Endodermal cell (in vitro differentiated cells): ENCODE data around the gene SPNS3. TPM values are rescaled to one million over a fixed set of nuclear protein-coding genes. Genes with fewer than 3 reads are reported as not detected.
A peak's percentile ranks its signal among the peaks of the same experiment; 100 is the strongest.

Experiments used
- DNase-seq: peaks from one replicate; pipeline ENCODE4 v3.0.0-alpha.2; 2017
- H3K27ac ChIP-seq: 2 replicates; pipeline ENCODE4 v1.5.1; 2013; ENCODE audit warnings: mild to moderate bottlenecking, low read depth, low read length, moderate library complexity
- H3K27me3 ChIP-seq: 2 replicates; pipeline ENCODE4 v1.6.1; 2013; ENCODE audit warnings: mild to moderate bottlenecking, low read length, moderate library complexity; ENCODE audit not compliant: insufficient read depth, control insufficient read depth, poor library complexity, severe bottlenecking
- H3K36me3 ChIP-seq: 2 replicates; pipeline ENCODE4 v1.7.0; 2013; ENCODE audit warnings: mild to moderate bottlenecking, low read length, moderate library complexity; ENCODE audit not compliant: control insufficient read depth, insufficient read depth
- H3K4me1 ChIP-seq: one replicate; pipeline ENCODE4 v1.7.0; 2013; ENCODE audit warnings: low read length; ENCODE audit not compliant: control insufficient read depth, insufficient read depth
- H3K4me3 ChIP-seq: 2 replicates; pipeline ENCODE4 v1.5.1; 2013; ENCODE audit warnings: mild to moderate bottlenecking, low read length, moderate library complexity
- H3K9ac ChIP-seq: 2 replicates; pipeline ENCODE4 v1.6.1; 2013; ENCODE audit warnings: mild to moderate bottlenecking, low read length, moderate library complexity; ENCODE audit not compliant: poor library complexity, severe bottlenecking; ENCODE audit errors: extremely low read depth
- H3K9me3 ChIP-seq: 2 replicates; pipeline ENCODE4 v1.6.1; 2013; ENCODE audit warnings: mild to moderate bottlenecking, low read length, moderate library complexity; ENCODE audit not compliant: control insufficient read depth
- H3K27ac Mint-ChIP-seq: 2 replicates; pipeline ENCODE4 v1.8.0; 2020; ENCODE audit warnings: mixed read lengths
- H3K27me3 Mint-ChIP-seq: 2 replicates; pipeline ENCODE4 v1.8.0; 2021; ENCODE audit warnings: mild to moderate bottlenecking, mixed read lengths; ENCODE audit not compliant: insufficient read depth
- H3K36me3 Mint-ChIP-seq: 2 replicates; pipeline ENCODE4 v1.8.0; 2020; ENCODE audit warnings: low read depth, mixed read lengths
- H3K4me1 Mint-ChIP-seq: 2 replicates; pipeline ENCODE4 v1.8.0; 2020; ENCODE audit warnings: mixed read lengths
- H3K4me3 Mint-ChIP-seq: 2 replicates; pipeline ENCODE4 v1.8.0; 2020; ENCODE audit warnings: mild to moderate bottlenecking, moderate library complexity, mixed read lengths
- H3K9me3 Mint-ChIP-seq: 2 replicates; pipeline ENCODE4 v1.8.0; 2020; ENCODE audit warnings: mild to moderate bottlenecking, mixed read lengths
- WGBS, 2 experiments: methylation state at CpG; one replicate each; pipeline versions ENCODE4 v1.1.5 to v1.1.7; 2013; ENCODE audit warnings: missing lambda C conversion rate in 2 of 2, mixed read lengths in 1 of 2; ENCODE audit not compliant: insufficient coverage in 1 of 2, insufficient read length in 1 of 2; 5-methylcytosine and 5-hydroxymethylcytosine counted together
- total RNA-seq, 2 donors: library from RNA; stranded (reverse); fragmentation: NEBNext Ultra II Directional in 1 of 2; extraction: Animal tissue kit (Norgen Biotek cat#: 25700) in 1 of 2; gene quantifications; 2 replicates in 1 of 2; 3 replicates in 1 of 2; pipeline ENCODE4 v1.2.1, GENCODE V29; 2021
- TF ChIP-seq, protein P1 (sequence below): fragments of 200-600 bp; sonication (generic); conservative IDR thresholded peaks from 2 replicates; pipeline ENCODE4 v1.5.0; 2021; ENCODE audit warnings: antibody characterized with exemption, mild to moderate bottlenecking

Gene SPNS3
- total RNA-seq, 2 donors from 2014 or later: not detected

DNA sequence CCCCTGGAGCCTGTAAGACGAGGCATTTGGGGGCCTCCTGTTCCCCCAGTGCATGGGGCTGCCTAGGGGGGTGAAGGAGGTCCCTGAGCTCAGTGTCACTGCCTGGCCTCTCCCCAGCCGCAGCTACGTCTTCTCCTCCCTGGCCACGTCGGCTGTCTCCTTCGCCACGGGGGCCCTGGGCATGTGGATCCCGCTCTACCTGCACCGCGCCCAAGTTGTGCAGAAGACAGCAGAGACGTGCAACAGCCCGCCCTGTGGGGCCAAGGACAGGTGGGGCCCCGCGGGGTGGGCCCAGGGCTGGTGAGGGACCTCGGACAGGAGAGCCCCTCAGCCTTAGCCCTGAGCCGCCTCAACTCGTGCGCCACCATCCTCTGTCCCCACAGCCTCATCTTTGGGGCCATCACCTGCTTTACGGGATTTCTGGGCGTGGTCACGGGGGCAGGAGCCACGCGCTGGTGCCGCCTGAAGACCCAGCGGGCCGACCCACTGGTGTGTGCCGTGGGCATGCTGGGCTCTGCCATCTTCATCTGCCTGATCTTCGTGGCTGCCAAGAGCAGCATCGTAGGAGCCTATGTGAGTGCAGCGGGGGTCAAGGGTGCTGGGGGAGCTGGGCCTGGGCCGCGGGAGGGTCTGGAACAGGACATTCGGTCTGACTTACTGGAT lies 99.3 kb downstream of the SPNS3 start:
- no peaks in the 10 kb centered on the region for H3K4me1 ChIP-seq
- no peak overlapping the region for H3K9ac ChIP-seq
- no peak overlapping the region for H3K27ac ChIP-seq
- H3K27me3 ChIP-seq: no peaks in the 10 kb centered on the region
- Mint-ChIP-seq H3K4me3 (no peak overlapping the region), H3K36me3 (no peaks in the 10 kb centered on the region), H3K9me3 (no peaks in the 10 kb centered on the region), H3K27me3 (peaks cover 53% of the 10 kb centered on the region), H3K27ac (no peak overlapping the region), H3K4me1 (peaks cover 5% of the 10 kb centered on the region)
- no peaks in the 10 kb centered on the region for H3K9me3 ChIP-seq
- WGBS, 2 experiments: 91 to 93% methylated on average over 27 to 33 of the region's 33 CpGs
- peaks cover 3% of the 10 kb centered on the region for H3K36me3 ChIP-seq
- no peak for DNase-seq
- TF ChIP-seq, protein P1, sequence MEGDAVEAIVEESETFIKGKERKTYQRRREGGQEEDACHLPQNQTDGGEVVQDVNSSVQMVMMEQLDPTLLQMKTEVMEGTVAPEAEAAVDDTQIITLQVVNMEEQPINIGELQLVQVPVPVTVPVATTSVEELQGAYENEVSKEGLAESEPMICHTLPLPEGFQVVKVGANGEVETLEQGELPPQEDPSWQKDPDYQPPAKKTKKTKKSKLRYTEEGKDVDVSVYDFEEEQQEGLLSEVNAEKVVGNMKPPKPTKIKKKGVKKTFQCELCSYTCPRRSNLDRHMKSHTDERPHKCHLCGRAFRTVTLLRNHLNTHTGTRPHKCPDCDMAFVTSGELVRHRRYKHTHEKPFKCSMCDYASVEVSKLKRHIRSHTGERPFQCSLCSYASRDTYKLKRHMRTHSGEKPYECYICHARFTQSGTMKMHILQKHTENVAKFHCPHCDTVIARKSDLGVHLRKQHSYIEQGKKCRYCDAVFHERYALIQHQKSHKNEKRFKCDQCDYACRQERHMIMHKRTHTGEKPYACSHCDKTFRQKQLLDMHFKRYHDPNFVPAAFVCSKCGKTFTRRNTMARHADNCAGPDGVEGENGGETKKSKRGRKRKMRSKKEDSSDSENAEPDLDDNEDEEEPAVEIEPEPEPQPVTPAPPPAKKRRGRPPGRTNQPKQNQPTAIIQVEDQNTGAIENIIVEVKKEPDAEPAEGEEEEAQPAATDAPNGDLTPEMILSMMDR: no peak
- no peak overlapping the region for H3K4me3 ChIP-seq

DNA sequence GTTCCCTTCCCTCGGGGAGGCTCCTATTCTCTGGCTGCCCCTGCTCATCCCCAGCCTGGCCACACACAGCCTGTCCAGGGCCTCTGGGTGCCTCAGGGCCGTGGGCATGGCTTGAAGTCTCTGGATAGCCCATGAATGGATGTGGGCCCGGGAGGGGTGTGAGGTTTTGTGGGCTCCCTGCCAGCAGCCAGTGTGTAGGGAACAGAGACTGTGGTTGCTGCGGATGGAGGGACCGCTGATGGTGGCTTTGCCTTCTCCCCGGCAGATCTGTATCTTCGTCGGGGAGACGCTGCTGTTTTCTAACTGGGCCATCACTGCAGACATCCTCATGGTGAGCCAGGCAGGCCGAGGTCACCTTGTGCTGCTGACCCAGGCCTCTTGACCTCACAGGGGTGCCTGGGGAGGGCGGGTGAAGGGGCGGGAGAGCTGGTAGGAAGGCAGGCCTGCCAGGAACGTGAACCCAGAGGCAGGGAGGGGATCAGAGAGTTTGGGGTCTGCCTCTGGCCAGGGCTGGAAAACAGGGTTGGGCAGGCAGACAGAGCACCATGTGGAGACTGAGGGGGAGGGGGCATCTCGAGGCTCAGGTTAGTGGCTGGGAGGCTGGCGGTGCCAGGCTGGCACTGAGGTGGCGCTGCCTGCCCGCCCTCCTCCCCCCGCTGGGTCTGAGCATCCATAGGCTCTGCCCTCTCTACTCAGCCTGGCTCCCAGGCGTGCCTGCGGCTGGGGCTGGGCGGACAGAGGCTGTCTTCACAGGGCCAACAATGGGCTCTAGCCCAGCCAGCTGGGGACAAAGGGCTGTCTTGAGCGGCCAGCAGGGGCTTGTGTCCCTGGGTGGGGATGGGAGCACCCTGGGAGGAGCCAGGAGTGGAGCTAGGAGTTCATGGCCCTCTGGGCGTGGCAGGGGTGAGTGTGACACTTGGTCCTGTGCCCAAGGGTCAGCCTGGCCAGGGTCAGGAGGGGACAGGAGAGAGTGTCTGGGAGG lies 100.1 kb downstream of the SPNS3 start:
- no peak overlapping the region for H3K9ac ChIP-seq
- H3K27ac ChIP-seq: no peak overlapping the region
- 85 to 87% methylated on average over 8 to 23 of the region's 23 CpGs for WGBS, 2 experiments
- Mint-ChIP-seq H3K4me3 (no peak overlapping the region), H3K4me1 (peaks cover 5% of the 10 kb centered on the region), H3K27me3 (peaks cover 45% of the 10 kb centered on the region), H3K9me3 (no peaks in the 10 kb centered on the region), H3K27ac (no peak overlapping the region), H3K36me3 (no peaks in the 10 kb centered on the region)
- peak; percentile 77 for DNase-seq
- H3K27me3 ChIP-seq: no peaks in the 10 kb centered on the region
- peaks cover 8% of the 10 kb centered on the region for H3K36me3 ChIP-seq
- no peaks in the 10 kb centered on the region for H3K4me1 ChIP-seq
- H3K9me3 ChIP-seq: no peaks in the 10 kb centered on the region
- H3K4me3 ChIP-seq: no peak overlapping the region
- TF ChIP-seq, protein P1: peak; percentile 33

DNA sequence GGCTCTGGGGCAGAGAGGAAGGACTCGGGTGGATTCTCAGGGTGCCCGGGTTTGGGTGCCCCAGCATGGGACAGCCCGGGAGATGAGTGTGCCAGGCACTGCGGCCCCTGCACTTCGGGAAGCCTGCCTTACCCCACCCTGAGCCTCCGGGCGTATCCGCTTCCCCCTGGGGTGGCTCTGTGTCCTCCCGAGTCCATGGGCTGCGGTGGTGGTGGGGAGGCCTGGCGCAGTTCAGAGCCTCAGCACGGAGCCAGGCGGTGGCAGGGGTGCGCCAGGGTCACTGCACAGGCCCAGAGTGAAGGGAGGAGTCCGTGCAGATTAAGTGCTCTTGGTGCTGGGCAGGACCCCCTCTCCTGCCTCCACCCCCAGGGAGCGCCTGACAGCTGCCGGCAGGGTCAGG lies 100.8 kb downstream of the SPNS3 start:
- H3K9me3 Mint-ChIP-seq: no peaks in the 10 kb centered on the region
- no peak overlapping the region for H3K4me3 Mint-ChIP-seq
- peaks cover 3% of the 10 kb centered on the region for H3K36me3 Mint-ChIP-seq
- TF ChIP-seq, protein P1: no peak
- H3K27me3 ChIP-seq: no peaks in the 10 kb centered on the region
- WGBS, 2 experiments: 84 to 88% methylated on average over 1 to 17 of the region's 17 CpGs
- no peaks in the 10 kb centered on the region for H3K4me1 ChIP-seq
- H3K27me3 Mint-ChIP-seq: peaks cover 42% of the 10 kb centered on the region
- no peak overlapping the region for H3K9ac ChIP-seq
- H3K4me3 ChIP-seq: no peak overlapping the region
- DNase-seq: no peak
- peaks cover 5% of the 10 kb centered on the region for H3K4me1 Mint-ChIP-seq
- no peaks in the 10 kb centered on the region for H3K9me3 ChIP-seq
- no peak overlapping the region for H3K27ac ChIP-seq
- H3K27ac Mint-ChIP-seq: no peak overlapping the region
- H3K36me3 ChIP-seq: peaks cover 10% of the 10 kb centered on the region
